Ectodermal cell (in vitro differentiated cells): Measurements from ENCODE around the gene SEMA4C.

Experiments
- H3K27ac ChIP-seq: 2 replicates; pipeline ENCODE4 v1.7.0; 2013; ENCODE audit warnings: mild to moderate bottlenecking, low read depth, low read length; ENCODE audit not compliant: insufficient read depth, poor library complexity, severe bottlenecking
- H3K27me3 ChIP-seq: 2 replicates; pipeline ENCODE4 v1.7.0; 2013; ENCODE audit warnings: mild to moderate bottlenecking, low read length; ENCODE audit not compliant: insufficient read depth, control insufficient read depth, poor library complexity, severe bottlenecking
- H3K36me3 ChIP-seq: one replicate; pipeline ENCODE4 v1.7.0; 2013; ENCODE audit warnings: low read length; ENCODE audit not compliant: control insufficient read depth, insufficient read depth
- H3K4me1 ChIP-seq: one replicate; pipeline ENCODE4 v1.7.0; 2013; ENCODE audit warnings: low read length; ENCODE audit not compliant: control insufficient read depth, insufficient read depth
- H3K4me3 ChIP-seq: 2 replicates; pipeline ENCODE4 v1.7.0; 2013; ENCODE audit warnings: low read depth, low read length, control low read depth; ENCODE audit not compliant: insufficient read depth
- H3K9me3 ChIP-seq: 2 replicates; pipeline ENCODE4 v1.7.0; 2013; ENCODE audit warnings: mild to moderate bottlenecking, low read length, moderate library complexity; ENCODE audit not compliant: control insufficient read depth
- WGBS, 2 experiments: methylation state at CpG; one replicate each; pipeline ENCODE4 v1.1.7; 2013; ENCODE audit warnings: missing lambda C conversion rate in 2 of 2; 5-methylcytosine and 5-hydroxymethylcytosine counted together

Gene SEMA4C

GRCh38 chr2:96828874-96829273 lies 41.0 kb downstream of the SEMA4C start:
- WGBS, 2 experiments: 96% methylated on average over 11 to 13 of the region's 13 CpGs

GRCh38 chr2:96828436-96828835 lies 41.4 kb downstream of the SEMA4C start:
- H3K27ac ChIP-seq: no peak overlapping the region
- H3K9me3 ChIP-seq: no peaks in the 10 kb centered on the region
- peaks cover 17% of the 10 kb centered on the region for H3K4me1 ChIP-seq
- H3K4me3 ChIP-seq: no peak overlapping the region
- 95 to 97% methylated on average over 14 of the region's 14 CpGs for WGBS, 2 experiments
- H3K36me3 ChIP-seq: peaks cover 27% of the 10 kb centered on the region
- no peaks in the 10 kb centered on the region for H3K27me3 ChIP-seq

More at GRCh38 chr2:96828874-96829273, 41.0 kb downstream of the SEMA4C start:
- Histone ChIP-seq H3K4me1 (peaks cover 20% of the 10 kb centered on the region), H3K4me3 (no peak overlapping the region), H3K27me3 (no peaks in the 10 kb centered on the region), H3K27ac (no peak overlapping the region), H3K9me3 (no peaks in the 10 kb centered on the region), H3K36me3 (peaks cover 27% of the 10 kb centered on the region)

GRCh38 chr2:96826546-96827278 lies 43.2 kb downstream of the SEMA4C start:
- H3K4me1 ChIP-seq: peaks cover under 1% of the 10 kb centered on the region
- WGBS, 2 experiments: 94 to 96% methylated on average over 22 of the region's 22 CpGs
- no peaks in the 10 kb centered on the region for H3K9me3 ChIP-seq
- no peak overlapping the region for H3K4me3 ChIP-seq
- H3K36me3 ChIP-seq: peaks cover 27% of the 10 kb centered on the region
- no peaks in the 10 kb centered on the region for H3K27me3 ChIP-seq
- H3K27ac ChIP-seq: no peak overlapping the region

- H3K9me3 ChIP-seq: no peaks in the 10 kb centered on the region
These were observed 44.8 kb downstream of the SEMA4C start for GRCh38 chr2:96825057-96825456.

DNA sequence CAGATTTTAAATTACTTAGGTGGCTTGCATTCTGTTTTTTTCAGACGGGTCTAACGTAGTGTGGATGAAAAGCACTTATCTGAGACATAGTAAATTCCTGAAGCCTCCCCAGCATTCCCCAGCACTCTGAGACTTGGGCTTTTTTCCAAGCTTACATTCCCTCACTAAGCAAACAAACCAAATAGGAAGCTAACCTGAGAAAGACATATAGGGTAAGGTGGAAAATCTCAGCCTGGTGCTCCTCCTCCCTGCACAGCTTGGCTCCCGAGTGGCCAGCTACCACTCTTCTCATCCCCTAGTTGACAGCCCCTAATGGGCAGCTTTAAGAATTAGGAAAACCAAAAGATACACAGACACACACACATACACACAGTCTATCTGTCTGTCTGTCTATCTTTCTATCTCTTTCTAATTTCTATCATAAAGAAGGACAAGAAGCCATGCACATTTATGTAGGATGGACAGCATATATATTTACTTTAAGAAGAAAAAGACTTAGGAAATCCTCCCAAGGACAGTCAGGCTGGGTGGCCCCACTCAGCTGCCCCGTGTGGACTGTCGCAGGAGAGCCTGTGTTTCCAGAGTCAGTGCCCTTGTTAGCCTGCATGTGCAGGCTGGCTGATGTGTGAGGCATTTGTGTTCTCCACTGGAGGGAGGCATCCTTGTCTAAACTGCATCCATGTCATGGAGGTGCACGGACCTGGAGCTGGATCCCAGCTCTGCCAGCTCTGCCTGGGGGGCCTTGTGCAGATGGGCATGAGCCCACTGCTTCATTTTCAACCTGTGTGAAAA lies 45.6 kb downstream of the SEMA4C start:
- peaks cover 16% of the 10 kb centered on the region for H3K4me1 ChIP-seq
- 91 to 93% methylated on average over 6 of the region's 6 CpGs for WGBS, 2 experiments
- peaks cover 27% of the 10 kb centered on the region for H3K36me3 ChIP-seq
- H3K9me3 ChIP-seq: no peaks in the 10 kb centered on the region
- no peak overlapping the region for H3K27ac ChIP-seq
- H3K27me3 ChIP-seq: no peaks in the 10 kb centered on the region
- no peak overlapping the region for H3K4me3 ChIP-seq

More at GRCh38 chr2:96825057-96825456, 44.8 kb downstream of the SEMA4C start:
- Histone ChIP-seq H3K36me3 (peaks cover 27% of the 10 kb centered on the region), H3K4me3 (no peak overlapping the region), H3K27ac (no peak overlapping the region), H3K27me3 (no peaks in the 10 kb centered on the region), H3K4me1 (peaks cover 13% of the 10 kb centered on the region)
- 96% methylated on average over 14 of the region's 14 CpGs for WGBS, 2 experiments

DNA sequence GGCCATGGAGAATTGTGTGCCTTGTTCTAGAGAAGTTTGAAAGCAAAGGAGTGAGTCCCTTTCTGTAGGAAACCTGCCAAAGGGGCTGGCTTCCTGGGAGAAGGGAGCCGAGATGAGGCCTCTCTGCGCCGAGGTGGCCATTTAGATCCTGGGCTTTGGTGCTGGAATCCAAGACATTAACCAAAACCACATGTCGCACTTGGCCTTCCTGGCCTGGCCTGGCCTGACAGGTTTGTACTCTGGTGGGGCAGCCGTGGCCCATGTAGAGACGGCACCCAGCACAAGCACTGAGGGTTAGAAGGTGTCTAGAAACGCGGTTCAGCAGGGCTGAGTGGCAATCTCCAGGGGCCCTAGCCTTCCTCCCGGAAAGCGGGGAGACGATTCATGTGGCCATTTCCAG lies 46.7 kb downstream of the SEMA4C start:
- H3K9me3 ChIP-seq: no peaks in the 10 kb centered on the region
- 96% methylated on average over 11 of the region's 11 CpGs for WGBS, 2 experiments
- H3K4me1 ChIP-seq: peaks cover 23% of the 10 kb centered on the region
- H3K36me3 ChIP-seq: peaks cover 19% of the 10 kb centered on the region
- H3K4me3 ChIP-seq: no peak overlapping the region
- no peaks in the 10 kb centered on the region for H3K27me3 ChIP-seq
- no peak overlapping the region for H3K27ac ChIP-seq

- H3K27ac ChIP-seq: no peak overlapping the region
- peaks cover 15% of the 10 kb centered on the region for H3K36me3 ChIP-seq
- H3K4me3 ChIP-seq: no peak overlapping the region
- no peaks in the 10 kb centered on the region for H3K27me3 ChIP-seq
- 93 to 97% methylated on average over 4 of the region's 4 CpGs for WGBS, 2 experiments
- H3K4me1 ChIP-seq: peaks cover 23% of the 10 kb centered on the region
- H3K9me3 ChIP-seq: no peaks in the 10 kb centered on the region
These were observed 47.1 kb downstream of the SEMA4C start for GRCh38 chr2:96822786-96823185.

- WGBS, 2 experiments: 79 to 81% methylated on average over 11 of the region's 11 CpGs
- Histone ChIP-seq H3K27ac (no peak overlapping the region), H3K36me3 (peaks cover 10% of the 10 kb centered on the region), H3K9me3 (no peaks in the 10 kb centered on the region), H3K4me3 (no peak overlapping the region), H3K4me1 (peaks cover 23% of the 10 kb centered on the region), H3K27me3 (no peaks in the 10 kb centered on the region)
These were observed 48.7 kb downstream of the SEMA4C start for GRCh38 chr2:96821113-96821675.

GRCh38 chr2:96819876-96820511 lies 49.9 kb downstream of the SEMA4C start:
- WGBS, 2 experiments: 93% methylated on average over 12 of the region's 12 CpGs
- Histone ChIP-seq H3K4me1 (peaks cover 23% of the 10 kb centered on the region), H3K27me3 (peaks cover 4% of the 10 kb centered on the region), H3K9me3 (no peaks in the 10 kb centered on the region), H3K36me3 (no peaks in the 10 kb centered on the region), H3K4me3 (no peak overlapping the region), H3K27ac (no peak overlapping the region)
